H4 (cell line): Measurements from ENCODE around the gene GLT1D1. TPM values are rescaled to one million over a fixed set of nuclear protein-coding genes. Genes with fewer than 3 reads are reported as not detected.

Experiments used
- DNase-seq: peaks from one replicate; pipeline ENCODE4 v3.0.0-alpha.2; 2015; ENCODE audit warnings: low spot score
- total RNA-seq: library from RNA; depleted of rRNA; stranded (reverse); fragments of >200 nt; shearing (Covaris generic); gene quantifications from 2 replicates; pipeline ENCODE4 v1.2.3, GENCODE V29; 2014

Gene GLT1D1
- total RNA-seq, 1 experiment from 2014 or later = not detected

- no peak for DNase-seq
Measured at GRCh38 chr12:128911861-128912260, 58.6 kb downstream of the GLT1D1 start.

GRCh38 chr12:128914908-128915563, 61.8 kb downstream of the GLT1D1 start:
- no peak for DNase-seq

- no peak for DNase-seq
Measured at GRCh38 chr12:128916425-128916824, 63.1 kb downstream of the GLT1D1 start.

- no peak for DNase-seq
Measured at GRCh38 chr12:128918481-128919260, 65.4 kb downstream of the GLT1D1 start.

DNA sequence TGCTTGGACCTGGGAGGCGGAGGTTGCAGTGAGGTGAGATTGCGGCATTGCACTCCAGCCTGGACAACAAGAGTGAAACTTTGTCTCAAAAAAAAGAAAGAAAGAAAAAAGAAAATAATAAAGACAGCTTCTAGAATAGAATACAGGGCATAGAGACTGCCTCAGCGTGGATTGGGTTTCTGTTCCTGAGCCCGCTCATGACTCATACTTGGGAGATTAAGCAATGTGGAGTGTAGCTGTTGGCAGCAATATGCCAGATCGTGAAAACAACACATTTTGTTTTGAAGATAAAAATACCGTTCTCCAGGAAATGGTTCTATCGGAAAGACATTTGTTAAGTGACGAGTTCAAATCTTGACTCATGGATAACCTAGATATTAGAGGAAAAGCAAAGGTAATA, 67.2 kb downstream of the GLT1D1 start:
- DNase-seq = peak; percentile 53

GRCh38 chr12:128928361-128928760, 75.1 kb downstream of the GLT1D1 start:
- no peak for DNase-seq

DNA sequence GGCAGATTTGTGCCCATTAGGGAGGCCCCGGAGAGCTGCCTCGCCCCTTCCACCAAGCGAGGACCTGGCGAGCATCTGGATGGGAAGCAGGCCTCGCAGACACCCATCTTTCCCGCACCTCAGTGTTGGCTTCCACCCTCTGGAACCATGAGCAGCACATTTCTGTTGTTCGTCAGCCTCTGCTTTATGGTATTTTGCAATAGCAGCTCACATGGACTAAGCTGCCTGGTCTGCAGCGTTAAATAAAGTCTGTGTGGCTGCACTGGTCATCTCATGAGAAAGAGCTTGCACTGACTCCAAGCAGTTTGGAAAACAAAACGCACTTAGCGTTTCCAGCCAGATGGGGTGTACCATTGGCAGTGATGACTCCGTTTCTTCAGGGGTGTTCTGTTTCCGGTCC, 75.8 kb downstream of the GLT1D1 start:
- no peak for DNase-seq

DNA sequence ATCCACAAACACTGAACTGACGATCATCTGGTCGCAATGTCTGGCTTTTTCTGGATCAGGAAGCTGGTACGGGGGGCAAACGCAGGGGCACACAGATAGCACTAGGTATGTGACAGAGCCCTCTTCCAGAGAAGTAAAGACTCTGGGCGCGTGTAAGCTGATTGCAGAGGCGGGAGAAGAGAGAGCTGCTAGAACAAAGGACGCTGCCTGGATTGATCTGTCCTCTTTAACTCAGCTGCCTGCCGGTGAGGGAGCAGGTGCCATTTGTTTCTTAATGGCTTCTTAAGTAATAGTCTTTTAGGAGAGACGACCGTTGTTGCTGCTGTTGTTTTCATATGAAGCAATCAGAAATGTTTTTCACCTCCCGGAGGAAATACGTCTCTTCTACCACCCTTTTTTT, 77.3 kb downstream of the GLT1D1 start:
- no peak for DNase-seq

DNA sequence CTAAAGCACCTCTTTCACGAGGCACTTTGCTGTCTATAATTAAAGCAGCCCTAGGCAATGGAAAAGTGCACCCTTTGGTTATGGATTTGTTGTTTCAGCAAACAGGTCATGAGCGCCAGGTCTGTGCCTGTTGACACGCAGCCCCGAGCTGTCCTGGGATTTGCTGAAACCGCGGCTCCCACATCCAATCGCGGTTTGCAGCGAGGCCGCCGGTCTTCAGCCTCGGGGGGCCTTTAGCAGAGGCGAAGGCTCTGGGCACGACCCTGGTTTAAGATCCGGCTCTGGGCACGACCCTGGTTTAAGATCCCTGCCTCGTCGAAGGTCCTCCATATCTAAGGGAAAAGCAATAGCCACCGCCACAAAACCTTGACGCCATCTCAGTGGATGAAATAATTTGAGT, 79.2 kb downstream of the GLT1D1 start:
- DNase-seq = no peak

- no peak for DNase-seq
Measured at GRCh38 chr12:128933039-128933438, 79.8 kb downstream of the GLT1D1 start.

- DNase-seq = no peak
Measured at GRCh38 chr12:128933926-128934325, 80.6 kb downstream of the GLT1D1 start.

GRCh38 chr12:128938886-128939285, 85.6 kb downstream of the GLT1D1 start:
- DNase-seq = no peak

GRCh38 chr12:128940090-128940888, 87.0 kb downstream of the GLT1D1 start:
- DNase-seq = no peak

DNA sequence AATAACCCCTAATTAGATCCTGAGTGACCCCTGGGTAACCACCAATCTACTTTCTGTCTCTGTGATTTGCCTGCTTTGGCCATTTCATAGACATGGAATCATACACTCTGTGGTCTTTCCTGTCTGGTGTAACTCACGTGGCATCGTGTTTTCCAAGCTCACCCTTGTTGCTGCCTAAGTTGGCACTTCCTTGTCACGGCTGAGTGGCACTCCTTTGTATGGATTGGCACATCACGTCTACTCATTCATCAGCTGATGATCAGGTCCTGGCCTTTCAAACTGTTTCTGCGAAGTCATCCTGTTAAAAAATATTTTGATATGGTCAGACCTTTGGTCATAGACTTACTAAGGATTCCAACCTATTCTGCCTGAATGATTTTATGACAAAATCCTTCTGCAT, 87.7 kb downstream of the GLT1D1 start:
- no peak for DNase-seq

- no peak for DNase-seq
Measured at GRCh38 chr12:128942960-128943477, 89.7 kb downstream of the GLT1D1 start.

DNA sequence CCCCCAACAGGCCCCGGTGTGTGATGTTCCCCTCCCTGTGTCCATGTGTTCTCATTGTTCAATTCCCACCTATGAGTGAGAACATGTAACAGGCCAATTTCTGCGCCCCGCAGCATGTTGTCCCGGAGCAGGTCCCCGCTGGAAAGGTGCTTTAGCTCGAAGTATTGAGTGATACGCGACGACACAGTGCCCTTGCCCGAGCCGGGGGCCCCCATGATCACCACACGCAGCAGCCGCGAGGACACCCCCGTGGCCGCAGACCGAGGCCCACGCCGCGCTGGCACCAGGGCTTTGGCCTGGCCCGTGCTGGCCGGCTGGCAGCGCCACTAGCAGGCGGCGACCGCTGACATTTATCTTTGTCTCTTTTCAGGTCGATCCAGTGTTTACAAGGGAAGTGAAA, 91.7 kb downstream of the GLT1D1 start:
- DNase-seq = no peak

DNA sequence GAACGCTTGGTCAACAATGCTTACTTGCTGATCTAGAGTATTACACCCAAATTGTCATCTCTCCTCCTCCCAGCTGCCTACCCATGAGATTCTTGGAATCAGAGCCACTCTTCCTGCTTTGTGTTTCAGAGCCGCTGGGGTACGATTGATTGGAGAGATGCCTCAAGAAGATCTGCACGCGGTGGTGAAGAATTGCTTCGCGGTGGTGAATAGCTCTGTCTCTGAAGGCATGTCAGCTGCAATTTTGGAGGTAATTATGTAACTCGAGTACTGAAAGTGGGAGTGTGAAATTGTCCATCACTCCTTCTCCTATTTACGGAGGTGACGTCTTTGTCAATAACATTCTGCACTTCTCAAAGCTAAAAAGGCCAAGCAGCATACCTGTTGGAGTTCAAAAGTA, 93.9 kb downstream of the GLT1D1 start:
- no peak for DNase-seq

DNA sequence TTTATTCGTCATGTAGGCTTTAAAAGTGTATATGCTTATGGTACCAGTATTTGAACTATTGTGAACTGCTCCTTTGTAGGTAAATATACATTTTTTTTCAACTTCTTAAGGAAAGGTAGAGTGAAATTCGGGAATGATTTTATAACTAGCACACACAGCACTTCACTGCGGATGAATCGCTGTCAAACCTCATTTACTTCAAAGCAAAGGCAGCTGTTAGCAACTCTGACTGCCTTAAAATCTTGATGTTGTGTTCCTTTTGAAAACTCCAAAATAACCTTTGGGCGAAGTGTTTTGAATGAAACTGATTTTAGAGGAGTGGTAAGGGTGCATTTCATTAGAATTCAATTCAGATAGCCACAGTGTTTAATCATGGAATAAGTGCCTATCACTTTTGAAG, 95.8 kb downstream of the GLT1D1 start:
- no peak for DNase-seq

- no peak for DNase-seq
Measured at GRCh38 chr12:128951448-128951847, 98.2 kb downstream of the GLT1D1 start.

DNA sequence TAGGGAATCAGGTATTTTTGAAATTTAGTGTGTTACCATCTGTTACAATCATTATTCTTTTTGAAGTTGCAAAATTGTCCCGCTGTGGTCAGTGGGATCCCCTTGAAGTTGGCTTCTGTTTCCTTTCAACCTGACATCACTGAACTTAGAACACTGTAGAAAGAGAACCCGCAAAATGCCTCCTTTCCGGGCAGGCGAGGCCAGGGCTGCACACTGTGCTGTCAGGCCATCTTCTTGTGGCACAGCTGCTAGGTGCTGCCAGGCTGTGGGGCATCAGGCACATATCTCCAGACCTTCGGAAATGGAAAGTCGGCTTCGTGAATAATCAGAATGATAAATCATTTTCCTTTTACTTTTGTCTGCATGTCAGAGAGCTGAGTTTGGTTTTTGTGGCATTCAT, 103.5 kb downstream of the GLT1D1 start:
- no peak for DNase-seq

- no peak for DNase-seq
Measured at GRCh38 chr12:128959901-128960300, 106.6 kb downstream of the GLT1D1 start.

GRCh38 chr12:128961308-128961902, 108.1 kb downstream of the GLT1D1 start:
- DNase-seq = no peak
